ENCODE data around the gene CCDC47. TPM values are rescaled to one million over a fixed set of nuclear protein-coding genes. Genes with fewer than 3 reads are reported as not detected.

The CCDC47 gene
- total RNA-seq, 5 donors from 2014 or later (not counting 1 experiment from before 2014, with no cell fraction given) = 25.4 to 37.0 (median 33.0) TPM

DNA sequence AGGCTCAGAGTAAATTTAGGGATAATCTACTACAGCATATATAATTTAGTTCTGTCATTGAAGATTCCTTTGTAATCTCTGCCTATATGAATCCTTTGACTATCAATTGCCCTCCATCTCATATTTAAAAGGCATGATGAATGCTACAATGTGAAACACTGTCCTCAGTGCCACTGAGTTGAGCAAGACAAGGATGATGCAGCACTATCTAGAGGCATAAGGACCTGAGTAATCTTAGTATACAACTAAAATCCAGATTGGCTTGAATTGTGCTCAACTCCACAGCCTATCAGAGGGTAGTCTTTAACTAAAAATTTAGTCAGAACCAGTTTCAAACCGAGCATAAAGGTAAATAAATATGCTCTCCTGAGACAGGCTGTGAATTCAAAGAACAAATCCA lies 20.2 kb downstream of the CCDC47 start:
- Mint-ChIP-seq H3K9me3 (no peaks in the 10 kb centered on the region), H3K4me1 (peaks cover 8 to 15% (median 13%) of the 10 kb centered on the region in 3 donors), H3K27ac (peak overlapping the region in 1 of 2 donors; percentile 55), H3K4me3 (no peak overlapping the region), H3K27me3 (no peaks in the 10 kb centered on the region), H3K36me3 (peaks cover 36% of the 10 kb centered on the region)
- CTCF ChIA-PET = interaction anchor here in 1 of 2 donors (0.5 to 1.3 kb wide), 2 partner anchors 9 to 24 kb away, joined by 4 to 7 read pairs; no protein-coding TSS in a partner anchor
- Histone ChIP-seq H3K36me3 (ENCODE audit: control insufficient read depth in 2 of 2, extremely low read depth in 1 of 2, insufficient read depth in 1 of 2, low read length in 1 of 2) (peaks cover 13 to 56% of the 10 kb centered on the region in 2 donors), H3K9me3 (no peaks in the 10 kb centered on the region), H3K27ac (ENCODE audit: low read length) (no peak overlapping the region), H3K4me3 (ENCODE audit: control insufficient read depth in 1 of 2, extremely low read depth in 1 of 2, low read length in 1 of 2) (no peak overlapping the region), H3K4me1 (ENCODE audit: control insufficient read depth in 1 of 2, extremely low read depth in 1 of 2, insufficient read depth in 2 of 2, low read length in 2 of 2) (peaks cover 0 to 9% of the 10 kb centered on the region in 2 experiments), H3K27me3 (replicated peaks in 1 of 2; ENCODE audit: control insufficient read depth in 2 of 2, extremely low read depth in 1 of 2, insufficient read depth in 2 of 2, low read length in 1 of 2) (no peaks in the 10 kb centered on the region)
- DNase-seq (no peak), ATAC-seq (replicated peaks in 1 of 4) (no peak)
- POLR2A ChIA-PET = interaction anchor here (0.5 to 0.6 kb wide), 2 partner anchors 20 to 90 kb away, joined by 3 to 6 read pairs; partner anchors contain the start of gene CCDC47 (in 1 of the 2)
- WGBS (ENCODE audit: insufficient coverage) = no CpG with 5 or more reads among the region's 1 CpG

- Histone ChIP-seq H3K9me3 (no peaks in the 10 kb centered on the region), H3K4me3 (ENCODE audit: control insufficient read depth in 1 of 2, extremely low read depth in 1 of 2, low read length in 1 of 2) (no peak overlapping the region), H3K4me1 (ENCODE audit: control insufficient read depth in 1 of 2, extremely low read depth in 1 of 2, insufficient read depth in 2 of 2, low read length in 2 of 2) (peaks cover 0 to 9% of the 10 kb centered on the region in 2 experiments), H3K27ac (ENCODE audit: low read length) (no peak overlapping the region), H3K36me3 (ENCODE audit: control insufficient read depth in 2 of 2, extremely low read depth in 1 of 2, insufficient read depth in 1 of 2, low read length in 1 of 2) (peaks cover 10 to 53% of the 10 kb centered on the region in 2 donors), H3K27me3 (replicated peaks in 1 of 2; ENCODE audit: control insufficient read depth in 2 of 2, extremely low read depth in 1 of 2, insufficient read depth in 2 of 2, low read length in 1 of 2) (no peaks in the 10 kb centered on the region)
- WGBS (ENCODE audit: insufficient coverage) = no CpG with 5 or more reads among the region's 1 CpG
- H3K9me3 Mint-ChIP-seq = no peaks in the 10 kb centered on the region
- H3K36me3 Mint-ChIP-seq = peaks cover 34% of the 10 kb centered on the region
- H3K4me3 Mint-ChIP-seq = no peak overlapping the region
- no peak for DNase-seq
- peak overlapping the region in 1 of 2 donors; percentile 34 for H3K27ac Mint-ChIP-seq
- peaks cover 8 to 15% (median 13%) of the 10 kb centered on the region in 3 donors for H3K4me1 Mint-ChIP-seq
- no peak for ATAC-seq (replicated peaks in 1 of 4)
- H3K27me3 Mint-ChIP-seq = no peaks in the 10 kb centered on the region
- ChIA-PET CTCF (interaction anchor here in 1 of 2 donors (1.3 kb wide), 1 partner anchor 10 kb away, joined by 4 read pairs; no protein-coding TSS in a partner anchor), POLR2A (interaction anchor here in 1 of 2 donors (0.6 kb wide), 1 partner anchor 20 kb away, joined by 3 read pairs; the partner anchor contains the start of gene CCDC47)
Observed at GRCh38 chr17:63752707-63753106, 20.7 kb downstream of the CCDC47 start.

DNA sequence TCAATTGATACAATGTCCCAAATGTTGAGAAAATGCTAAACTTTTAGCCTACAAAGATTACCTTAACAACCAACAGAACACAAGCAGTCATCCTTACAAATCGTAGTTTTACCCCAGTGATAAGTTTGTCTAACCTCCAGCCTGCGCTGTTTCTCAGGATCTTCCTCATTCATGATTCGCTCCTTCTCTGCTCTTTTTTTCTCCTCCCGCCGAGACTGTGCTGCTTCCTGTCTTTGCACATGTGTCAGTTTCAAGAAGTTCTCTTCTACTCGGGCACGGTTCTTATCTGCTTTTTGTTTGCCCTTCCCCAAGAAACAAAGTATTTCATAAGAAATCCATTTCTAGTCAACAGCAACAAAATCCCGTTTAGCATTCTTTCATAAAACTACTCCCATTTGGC lies 21.6 kb downstream of the CCDC47 start:
- peaks cover 8 to 47% of the 10 kb centered on the region in 2 donors for H3K36me3 ChIP-seq (ENCODE audit: control insufficient read depth in 2 of 2, extremely low read depth in 1 of 2, insufficient read depth in 1 of 2, low read length in 1 of 2)
- Mint-ChIP-seq H3K27ac (peak overlapping the region; percentile 71 to 72), H3K4me1 (peaks cover 8 to 15% (median 13%) of the 10 kb centered on the region in 3 donors), H3K36me3 (peaks cover 37% of the 10 kb centered on the region), H3K4me3 (peak overlapping the region in 2 of 3 donors; percentile 25 to 55), H3K9me3 (no peaks in the 10 kb centered on the region), H3K27me3 (no peaks in the 10 kb centered on the region)
- no peak overlapping the region for H3K4me3 ChIP-seq (ENCODE audit: control insufficient read depth in 1 of 2, extremely low read depth in 1 of 2, low read length in 1 of 2)
- peak overlapping the region; percentile 8 for H3K27ac ChIP-seq (ENCODE audit: low read length)
- H3K9me3 ChIP-seq = no peaks in the 10 kb centered on the region
- peaks cover 0 to 9% of the 10 kb centered on the region in 2 experiments for H3K4me1 ChIP-seq (ENCODE audit: control insufficient read depth in 1 of 2, extremely low read depth in 1 of 2, insufficient read depth in 2 of 2, low read length in 2 of 2)
- DNase-seq (peak in 19 of 35 experiments; percentile 2 to 56 (median 14)), ATAC-seq (replicated peaks in 1 of 4) (peak; percentile 70 to 90 (median 80))
- no peaks in the 10 kb centered on the region for H3K27me3 ChIP-seq (replicated peaks in 1 of 2; ENCODE audit: control insufficient read depth in 2 of 2, extremely low read depth in 1 of 2, insufficient read depth in 2 of 2, low read length in 1 of 2)
- 5% methylated on average over 7 of the region's 8 CpGs for WGBS (ENCODE audit: insufficient coverage)
- CTCF ChIA-PET = interaction anchor here in 1 of 2 donors (1.3 kb wide), 1 partner anchor 11 kb away, joined by 4 read pairs; no protein-coding TSS in a partner anchor
- POLR2A ChIA-PET = interaction anchor here (0.5 to 0.6 kb wide), 2 partner anchors 85 to 790 kb away, joined by 3 to 7 read pairs; no protein-coding TSS in a partner anchor

- ATAC-seq (replicated peaks in 1 of 4) = peak; percentile 88 to 94 (median 91)
- H3K4me1 Mint-ChIP-seq = peaks cover 19 to 26% (median 26%) of the 10 kb centered on the region in 3 donors
Observed at GRCh38 chr17:63741408-63742173, 31.8 kb downstream of the CCDC47 start, which contains the start of gene STRADA. Gene STRADA (minus strand): TSS chr17:63741799. CDS start chr17:63728369, 13,430 bp downstream.

DNA sequence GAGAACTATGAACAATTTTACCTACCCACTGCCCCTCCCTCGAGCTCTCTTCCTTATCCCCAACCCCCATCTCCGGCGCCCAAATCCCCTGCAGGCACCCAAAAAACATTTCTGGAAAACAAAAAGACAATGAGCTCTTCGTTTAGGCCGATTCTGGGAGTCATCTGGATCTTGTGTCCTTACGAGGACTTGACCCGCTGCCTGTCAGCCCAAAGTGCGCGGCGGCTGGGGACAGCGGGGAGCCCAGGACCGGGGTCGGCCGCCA lies 32.3 kb downstream of the CCDC47 start:
- Histone ChIP-seq H3K27me3 (replicated peaks in 1 of 2; ENCODE audit: control insufficient read depth in 2 of 2, extremely low read depth in 1 of 2, insufficient read depth in 2 of 2, low read length in 1 of 2) (no peaks in the 10 kb centered on the region), H3K27ac (ENCODE audit: low read length) (peak overlapping the region; percentile 81), H3K9me3 (no peaks in the 10 kb centered on the region), H3K4me1 (ENCODE audit: control insufficient read depth in 1 of 2, extremely low read depth in 1 of 2, insufficient read depth in 2 of 2, low read length in 2 of 2) (peaks cover 6 to 25% of the 10 kb centered on the region in 2 experiments), H3K36me3 (ENCODE audit: control insufficient read depth in 2 of 2, extremely low read depth in 1 of 2, insufficient read depth in 1 of 2, low read length in 1 of 2) (peaks cover 0 to 6% of the 10 kb centered on the region in 2 donors), H3K4me3 (ENCODE audit: control insufficient read depth in 1 of 2, extremely low read depth in 1 of 2, low read length in 1 of 2) (peak overlapping the region; percentile 95 to 99)
- H3K27me3 Mint-ChIP-seq = no peaks in the 10 kb centered on the region
- H3K4me1 Mint-ChIP-seq = peaks cover 19 to 26% (median 26%) of the 10 kb centered on the region in 3 donors
- POLR2A ChIA-PET = interaction anchor here (0.6 to 1.1 kb wide), 3 partner anchors 16 to 77 kb away, joined by 3 to 4 read pairs (median 4); partner anchors contain the start of genes CCDC47 (in 1 of the 2) and DDX42 (in 1 of the 2)
- H3K4me3 Mint-ChIP-seq = peak overlapping the region; percentile 92 to 95 (median 94)
- no peaks in the 10 kb centered on the region for H3K9me3 Mint-ChIP-seq
- peak overlapping the region; percentile 86 to 96 for H3K27ac Mint-ChIP-seq
- CTCF ChIA-PET = interaction anchor here in 1 of 2 donors (0.6 to 2.2 kb wide), 3 partner anchors 10 to 32 kb away, joined by 3 to 8 read pairs (median 3); partner anchors contain the start of genes CCDC47 and DDX42
- DNase-seq (no peak), ATAC-seq (replicated peaks in 1 of 4) (no peak)
- H3K36me3 Mint-ChIP-seq = peaks cover 7% of the 10 kb centered on the region
- under 1% methylated on average over 14 of the region's 14 CpGs for WGBS (ENCODE audit: insufficient coverage)

More at GRCh38 chr17:63741408-63742173, 31.8 kb downstream of the CCDC47 start, which contains the start of gene STRADA:
- Mint-ChIP-seq H3K27ac (peak within 1 kb of the TSS; percentile 86 to 96), H3K36me3 (peaks cover 10% of the 10 kb centered on the region), H3K4me3 (peak within 1 kb of the TSS; percentile 92 to 95 (median 94)), H3K9me3 (no peaks in the 10 kb centered on the region), H3K27me3 (no peaks in the 10 kb centered on the region)
- Histone ChIP-seq H3K4me1 (ENCODE audit: control insufficient read depth in 1 of 2, extremely low read depth in 1 of 2, insufficient read depth in 2 of 2, low read length in 2 of 2) (peaks cover 6 to 25% of the 10 kb centered on the region in 2 experiments), H3K27ac (ENCODE audit: low read length) (peak within 1 kb of the TSS; percentile 88), H3K4me3 (ENCODE audit: control insufficient read depth in 1 of 2, extremely low read depth in 1 of 2, low read length in 1 of 2) (peak within 1 kb of the TSS; percentile 95 to 99), H3K27me3 (replicated peaks in 1 of 2; ENCODE audit: control insufficient read depth in 2 of 2, extremely low read depth in 1 of 2, insufficient read depth in 2 of 2, low read length in 1 of 2) (no peaks in the 10 kb centered on the region), H3K36me3 (ENCODE audit: control insufficient read depth in 2 of 2, extremely low read depth in 1 of 2, insufficient read depth in 1 of 2, low read length in 1 of 2) (peaks cover 0 to 9% of the 10 kb centered on the region in 2 donors), H3K9me3 (no peaks in the 10 kb centered on the region)
- peak; percentile 97 to 99 (median 99) for DNase-seq
- ChIA-PET POLR2A (interaction anchor here (0.6 to 1.2 kb wide), 9 partner anchors 16 to 87 kb away, joined by 3 to 10 read pairs (median 4); partner anchors contain the start of genes CCDC47 (in 1 of the 2) and DDX42 (in 1 of the 2)), CTCF (interaction anchor here (0.6 to 2.2 kb wide), 7 partner anchors 9 to 277 kb away, joined by 3 to 8 read pairs (median 5); partner anchors contain the start of genes CCDC47 (in 1 of the 2), DDX42 (in 1 of the 2) and MAP3K3 (in 1 of the 2))
- under 1% methylated on average over 60 of the region's 61 CpGs for WGBS (ENCODE audit: insufficient coverage)
